Neural progenitor cell (in vitro differentiated cells): Measurements from ENCODE around the gene CBFA2T2. TPM values are rescaled to one million over a fixed set of nuclear protein-coding genes. Genes with fewer than 3 reads are reported as not detected.

Source experiments
- DNase-seq: peaks from one replicate; pipeline ENCODE4 v3.0.0-alpha.2; 2016; ENCODE audit warnings: low spot score
- H2AFZ ChIP-seq: fragments of 200-600 bp; sonication (generic); replicated peaks from 2 replicates; pipeline ENCODE4 v1.6.1; 2016; ENCODE audit warnings: antibody characterized with exemption
- H3F3A ChIP-seq: fragments of 200-600 bp; sonication (generic); 2 replicates; pipeline ENCODE4 v1.6.1; 2016; ENCODE audit warnings: antibody characterized with exemption, low read depth
- H3K27ac ChIP-seq: fragments of 200-600 bp; sonication (generic); 2 replicates; pipeline ENCODE4 v1.5.1; 2016; ENCODE audit warnings: mild to moderate bottlenecking
- H3K27me3 ChIP-seq: fragments of 200-600 bp; sonication (generic); 2 replicates; pipeline ENCODE4 v1.6.1; 2016; ENCODE audit warnings: mild to moderate bottlenecking, moderate library complexity
- H3K36me3 ChIP-seq: fragments of 200-600 bp; sonication (generic); 2 replicates; pipeline ENCODE4 v1.5.1; 2016
- H3K4me1 ChIP-seq: fragments of 200-600 bp; sonication (generic); 2 replicates; pipeline ENCODE4 v1.6.1; 2016; ENCODE audit warnings: mixed run types
- H3K4me2 ChIP-seq: fragments of 200-600 bp; sonication (generic); 2 replicates; pipeline ENCODE4 v1.6.1; 2016
- H3K4me3 ChIP-seq: fragments of 200-600 bp; sonication (generic); 2 replicates; pipeline ENCODE4 v1.5.1; 2016
- H3K79me2 ChIP-seq: fragments of 200-600 bp; sonication (generic); 2 replicates; pipeline ENCODE4 v1.6.1; 2016; ENCODE audit warnings: low read depth
- H3K9ac ChIP-seq: fragments of 200-600 bp; sonication (generic); 2 replicates; pipeline ENCODE4 v1.6.1; 2016
- H3K9me3 ChIP-seq: fragments of 200-600 bp; sonication (generic); 2 replicates; pipeline ENCODE4 v1.5.1; 2016; ENCODE audit warnings: low read depth
- H4K20me1 ChIP-seq: fragments of 200-600 bp; sonication (generic); 2 replicates; pipeline ENCODE4 v1.6.1; 2016; ENCODE audit warnings: low read depth
- H3K27ac Mint-ChIP-seq: 3 replicates; pipeline ENCODE4 v1.8.0; 2021; ENCODE audit warnings: mixed read lengths
- H3K27me3 Mint-ChIP-seq: 2 replicates; pipeline ENCODE4 v1.8.0; 2022; ENCODE audit warnings: low read depth, mild to moderate bottlenecking, inconsistent platforms, moderate library complexity, mixed read lengths; ENCODE audit not compliant: insufficient read depth
- H3K36me3 Mint-ChIP-seq: 3 replicates; pipeline ENCODE4 v1.8.0; 2021; ENCODE audit warnings: mixed read lengths
- H3K4me1 Mint-ChIP-seq: 3 replicates; pipeline ENCODE4 v1.8.0; 2021; ENCODE audit warnings: mixed read lengths
- H3K4me3 Mint-ChIP-seq: 3 replicates; pipeline ENCODE4 v1.8.0; 2021; ENCODE audit warnings: mild to moderate bottlenecking, moderate library complexity, mixed read lengths
- H3K9me3 Mint-ChIP-seq: 3 replicates; pipeline ENCODE4 v1.8.0; 2020; ENCODE audit warnings: mixed read lengths
- EZH2 ChIP-seq: fragments of 200-600 bp; sonication (generic); IDR thresholded peaks from 2 replicates; pipeline ENCODE4 v1.6.1; 2017; ENCODE audit warnings: antibody characterized with exemption, mild to moderate bottlenecking, moderate library complexity
- EZH2phosphoT487 ChIP-seq: fragments of 200-600 bp; sonication (generic); IDR thresholded peaks from 2 replicates; pipeline ENCODE4 v1.6.1; 2017; ENCODE audit warnings: antibody characterized with exemption
- total RNA-seq: library from RNA; depleted of rRNA; stranded (reverse); fragments of >200 nt; gene quantifications from 2 replicates; pipeline ENCODE4 v1.2.3, GENCODE V29; 2015; ENCODE audit warnings: low replicate concordance
- TF ChIP-seq, protein P1 (sequence below): fragments of 200-600 bp; sonication (generic); IDR thresholded peaks from 2 replicates; pipeline ENCODE4 v1.5.1; 2017; ENCODE audit warnings: antibody characterized with exemption, mild to moderate bottlenecking

The CBFA2T2 gene
- total RNA-seq, 1 donor from 2014 or later = 11.9 TPM

- no peak overlapping the region for H2AFZ ChIP-seq
- H3K4me3 Mint-ChIP-seq = no peak overlapping the region
- H3K4me1 Mint-ChIP-seq = no peaks in the 10 kb centered on the region
- H3K9me3 ChIP-seq = no peaks in the 10 kb centered on the region
- H3K27ac ChIP-seq = no peak overlapping the region
- H4K20me1 ChIP-seq = peaks cover 7% of the 10 kb centered on the region
- H3K36me3 Mint-ChIP-seq = peaks cover 18% of the 10 kb centered on the region
- H3K27ac Mint-ChIP-seq = no peak overlapping the region
- DNase-seq = no peak
- no peaks in the 10 kb centered on the region for H3K79me2 ChIP-seq
- TF ChIP-seq EZH2 = no peak
- TF ChIP-seq, protein P1, sequence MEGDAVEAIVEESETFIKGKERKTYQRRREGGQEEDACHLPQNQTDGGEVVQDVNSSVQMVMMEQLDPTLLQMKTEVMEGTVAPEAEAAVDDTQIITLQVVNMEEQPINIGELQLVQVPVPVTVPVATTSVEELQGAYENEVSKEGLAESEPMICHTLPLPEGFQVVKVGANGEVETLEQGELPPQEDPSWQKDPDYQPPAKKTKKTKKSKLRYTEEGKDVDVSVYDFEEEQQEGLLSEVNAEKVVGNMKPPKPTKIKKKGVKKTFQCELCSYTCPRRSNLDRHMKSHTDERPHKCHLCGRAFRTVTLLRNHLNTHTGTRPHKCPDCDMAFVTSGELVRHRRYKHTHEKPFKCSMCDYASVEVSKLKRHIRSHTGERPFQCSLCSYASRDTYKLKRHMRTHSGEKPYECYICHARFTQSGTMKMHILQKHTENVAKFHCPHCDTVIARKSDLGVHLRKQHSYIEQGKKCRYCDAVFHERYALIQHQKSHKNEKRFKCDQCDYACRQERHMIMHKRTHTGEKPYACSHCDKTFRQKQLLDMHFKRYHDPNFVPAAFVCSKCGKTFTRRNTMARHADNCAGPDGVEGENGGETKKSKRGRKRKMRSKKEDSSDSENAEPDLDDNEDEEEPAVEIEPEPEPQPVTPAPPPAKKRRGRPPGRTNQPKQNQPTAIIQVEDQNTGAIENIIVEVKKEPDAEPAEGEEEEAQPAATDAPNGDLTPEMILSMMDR = no peak
- no peak for TF ChIP-seq EZH2phosphoT487
- no peaks in the 10 kb centered on the region for H3F3A ChIP-seq
- no peaks in the 10 kb centered on the region for H3K4me1 ChIP-seq
- no peak overlapping the region for H3K4me3 ChIP-seq
- no peaks in the 10 kb centered on the region for H3K9me3 Mint-ChIP-seq
- H3K36me3 ChIP-seq = no peaks in the 10 kb centered on the region
- no peaks in the 10 kb centered on the region for H3K27me3 Mint-ChIP-seq
- H3K9ac ChIP-seq = no peak overlapping the region
- no peak overlapping the region for H3K4me2 ChIP-seq
- H3K27me3 ChIP-seq = no peaks in the 10 kb centered on the region
Measured at GRCh38 chr20:33644313-33645071, 154.6 kb downstream of the CBFA2T2 start.

DNA sequence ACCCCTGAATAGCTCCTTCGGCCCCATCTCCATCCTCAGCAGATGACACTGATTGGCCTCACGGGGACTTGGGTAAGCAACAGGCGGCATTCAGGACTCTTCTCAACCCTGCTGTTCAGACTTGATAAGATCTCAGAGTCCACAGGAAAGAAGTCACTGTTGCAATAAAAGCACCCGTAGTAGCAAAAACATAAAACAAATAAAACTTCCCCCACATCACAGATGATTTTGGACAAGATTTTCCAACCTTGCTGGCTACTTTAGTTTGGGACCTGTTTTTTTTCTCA lies 155.1 kb downstream of the CBFA2T2 start:
- no peaks in the 10 kb centered on the region for H3F3A ChIP-seq
- Mint-ChIP-seq H3K36me3 (peaks cover 13% of the 10 kb centered on the region), H3K27ac (no peak overlapping the region), H3K9me3 (no peaks in the 10 kb centered on the region), H3K4me1 (no peaks in the 10 kb centered on the region), H3K27me3 (no peaks in the 10 kb centered on the region), H3K4me3 (no peak overlapping the region)
- DNase-seq = no peak
- H3K4me3 ChIP-seq = no peak overlapping the region
- H3K27me3 ChIP-seq = no peaks in the 10 kb centered on the region
- peaks cover 7% of the 10 kb centered on the region for H4K20me1 ChIP-seq
- no peak overlapping the region for H3K4me2 ChIP-seq
- no peaks in the 10 kb centered on the region for H3K9me3 ChIP-seq
- no peak overlapping the region for H2AFZ ChIP-seq
- no peak overlapping the region for H3K9ac ChIP-seq
- H3K36me3 ChIP-seq = no peaks in the 10 kb centered on the region
- no peak overlapping the region for H3K27ac ChIP-seq
- TF ChIP-seq EZH2 = no peak
- no peak for TF ChIP-seq EZH2phosphoT487
- TF ChIP-seq, protein P1 = no peak
- no peaks in the 10 kb centered on the region for H3K4me1 ChIP-seq
- H3K79me2 ChIP-seq = no peaks in the 10 kb centered on the region

DNA sequence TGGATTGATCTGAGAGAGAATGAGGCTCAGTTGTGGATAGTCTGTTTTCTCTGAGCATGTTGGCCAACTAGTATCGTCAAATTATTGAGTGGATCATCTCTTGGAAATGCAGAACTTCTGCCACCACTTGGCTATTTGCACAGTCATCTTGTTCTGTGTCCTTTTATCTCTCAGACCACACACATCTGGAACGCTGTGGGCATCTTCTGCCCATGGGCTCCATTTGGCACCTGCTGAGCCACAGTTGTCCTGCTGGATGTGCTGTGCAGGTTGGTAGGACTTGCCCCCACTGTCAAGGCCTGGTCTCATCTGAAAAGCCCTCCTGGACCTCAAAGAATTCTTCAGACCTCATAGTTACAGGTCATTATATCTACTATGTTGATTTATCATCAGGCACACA lies 155.5 kb downstream of the CBFA2T2 start:
- Mint-ChIP-seq H3K27ac (no peak overlapping the region), H3K27me3 (no peaks in the 10 kb centered on the region), H3K4me1 (no peaks in the 10 kb centered on the region), H3K36me3 (peaks cover 11% of the 10 kb centered on the region), H3K9me3 (no peaks in the 10 kb centered on the region), H3K4me3 (no peak overlapping the region)
- H3K4me3 ChIP-seq = no peak overlapping the region
- TF ChIP-seq, protein P1 = no peak
- TF ChIP-seq EZH2 (no peak), EZH2phosphoT487 (no peak)
- H4K20me1 ChIP-seq = peaks cover 7% of the 10 kb centered on the region
- no peaks in the 10 kb centered on the region for H3K27me3 ChIP-seq
- H3K36me3 ChIP-seq = no peaks in the 10 kb centered on the region
- no peaks in the 10 kb centered on the region for H3K9me3 ChIP-seq
- no peak overlapping the region for H3K4me2 ChIP-seq
- H3K9ac ChIP-seq = no peak overlapping the region
- H3K27ac ChIP-seq = no peak overlapping the region
- H3K4me1 ChIP-seq = no peaks in the 10 kb centered on the region
- no peaks in the 10 kb centered on the region for H3K79me2 ChIP-seq
- DNase-seq = no peak
- no peak overlapping the region for H2AFZ ChIP-seq
- H3F3A ChIP-seq = no peaks in the 10 kb centered on the region
